Measurements from ENCODE around the gene SLC26A8. TPM values are rescaled to one million over a fixed set of nuclear protein-coding genes. Genes with fewer than 3 reads are reported as not detected.
"Not testable (repeated sequence)": the region's sequence is repeated elsewhere in the genome, so short reads cannot be mapped to it uniquely, and the experiment has no call there.

SLC26A8 gene
- total RNA-seq, 4 donors from 2014 or later = 0.30 to 1.1 TPM; not detected in 2

- TF ChIP-seq EP300 (IDR thresholded peaks at IDR 0.05) = no peak
- Histone ChIP-seq H3K27ac (no peak overlapping the region), H3K36me3 (no peaks in the 10 kb centered on the region), H3K4me3 (no peak overlapping the region), H3K9me3 (no peaks in the 10 kb centered on the region), H3K4me1 (no peaks in the 10 kb centered on the region), H3K27me3 (peaks cover 0 to 8% of the 10 kb centered on the region in 2 donors)
- DNase-seq (ENCODE audit: low spot score in 2 of 2) = no peak
- WGBS, 2 donors = 95 to 96% methylated on average over 1 of the region's 1 CpG
Measured at GRCh38 chr6:35936681-35937359, 87.6 kb downstream of the SLC26A8 start.

DNA sequence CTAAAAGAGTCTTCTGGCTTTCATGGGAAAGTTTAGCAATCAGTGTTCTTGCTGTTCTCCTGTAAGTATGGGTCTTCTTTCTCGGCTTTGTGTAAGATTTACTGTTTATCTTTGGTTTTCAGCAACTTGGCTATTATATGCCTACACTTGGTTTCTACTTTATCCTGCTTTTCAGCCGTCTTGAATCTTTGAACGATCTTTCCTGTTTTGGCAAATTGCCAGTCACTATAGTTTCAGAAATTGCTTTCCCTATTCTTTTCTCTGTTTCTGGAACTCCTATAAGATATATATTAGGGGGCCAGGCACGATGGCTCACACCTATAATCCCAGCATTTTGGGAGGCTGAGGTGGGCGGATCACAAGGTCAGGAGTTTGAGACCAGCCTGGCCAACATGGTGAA is 89.0 kb downstream of the SLC26A8 start:
- Histone ChIP-seq H3K9me3 (no peaks in the 10 kb centered on the region), H3K27me3 (peaks cover 0 to 8% of the 10 kb centered on the region in 2 donors), H3K27ac (no peak overlapping the region), H3K36me3 (no peaks in the 10 kb centered on the region), H3K4me1 (no peaks in the 10 kb centered on the region), H3K4me3 (no peak overlapping the region)
- TF ChIP-seq, protein P1, sequence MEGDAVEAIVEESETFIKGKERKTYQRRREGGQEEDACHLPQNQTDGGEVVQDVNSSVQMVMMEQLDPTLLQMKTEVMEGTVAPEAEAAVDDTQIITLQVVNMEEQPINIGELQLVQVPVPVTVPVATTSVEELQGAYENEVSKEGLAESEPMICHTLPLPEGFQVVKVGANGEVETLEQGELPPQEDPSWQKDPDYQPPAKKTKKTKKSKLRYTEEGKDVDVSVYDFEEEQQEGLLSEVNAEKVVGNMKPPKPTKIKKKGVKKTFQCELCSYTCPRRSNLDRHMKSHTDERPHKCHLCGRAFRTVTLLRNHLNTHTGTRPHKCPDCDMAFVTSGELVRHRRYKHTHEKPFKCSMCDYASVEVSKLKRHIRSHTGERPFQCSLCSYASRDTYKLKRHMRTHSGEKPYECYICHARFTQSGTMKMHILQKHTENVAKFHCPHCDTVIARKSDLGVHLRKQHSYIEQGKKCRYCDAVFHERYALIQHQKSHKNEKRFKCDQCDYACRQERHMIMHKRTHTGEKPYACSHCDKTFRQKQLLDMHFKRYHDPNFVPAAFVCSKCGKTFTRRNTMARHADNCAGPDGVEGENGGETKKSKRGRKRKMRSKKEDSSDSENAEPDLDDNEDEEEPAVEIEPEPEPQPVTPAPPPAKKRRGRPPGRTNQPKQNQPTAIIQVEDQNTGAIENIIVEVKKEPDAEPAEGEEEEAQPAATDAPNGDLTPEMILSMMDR (IDR thresholded peaks at IDR 0.05) = no peak
- TF ChIP-seq EP300 (IDR thresholded peaks at IDR 0.05) = no peak
- WGBS, 2 donors = 47 to 54% methylated on average over 5 of the region's 5 CpGs
- DNase-seq (ENCODE audit: low spot score in 2 of 2) = no peak

- TF ChIP-seq POLR2A (IDR thresholded peaks at IDR 0.05) (no peak), EP300 (IDR thresholded peaks at IDR 0.05) (no peak)
- TF ChIP-seq, protein P1 (IDR thresholded peaks at IDR 0.05) = no peak
- no peak overlapping the region for H3K27ac ChIP-seq
- 48 to 61% methylated on average over 2 of the region's 2 CpGs for WGBS, 2 donors
Measured at GRCh38 chr6:35933844-35934243, 90.6 kb downstream of the SLC26A8 start.

GRCh38 chr6:35931873-35932272 is 92.6 kb downstream of the SLC26A8 start:
- H3K9me3 ChIP-seq; H3K27me3 ChIP-seq; DNase-seq (ENCODE audit: low spot score in 2 of 2); H3K4me3 ChIP-seq; H3K4me1 ChIP-seq; H3K36me3 ChIP-seq; H3K27ac ChIP-seq: not testable (repeated sequence)
- 62 to 65% methylated on average over 8 to 10 of the region's 10 CpGs for WGBS, 2 donors

More at GRCh38 chr6:35933844-35934243, 90.6 kb downstream of the SLC26A8 start:
- H3K4me3 ChIP-seq = no peak overlapping the region
- no peaks in the 10 kb centered on the region for H3K4me1 ChIP-seq
- H3K27me3 ChIP-seq = peaks cover 0 to 8% of the 10 kb centered on the region in 2 donors
- no peaks in the 10 kb centered on the region for H3K9me3 ChIP-seq
- DNase-seq (ENCODE audit: low spot score in 2 of 2) = no peak
- no peaks in the 10 kb centered on the region for H3K36me3 ChIP-seq

GRCh38 chr6:35931120-35931561 is 93.3 kb downstream of the SLC26A8 start:
- peaks cover 0 to 8% of the 10 kb centered on the region in 2 donors for H3K27me3 ChIP-seq
- TF ChIP-seq EP300 (IDR thresholded peaks at IDR 0.05) (no peak), POLR2A (IDR thresholded peaks at IDR 0.05) (no peak)
- TF ChIP-seq, protein P1 (IDR thresholded peaks at IDR 0.05) = no peak
- H3K36me3 ChIP-seq = no peaks in the 10 kb centered on the region
- no peaks in the 10 kb centered on the region for H3K9me3 ChIP-seq
- H3K4me3 ChIP-seq = no peak overlapping the region
- H3K27ac ChIP-seq = no peak overlapping the region
- WGBS, 2 donors = 89 to 93% methylated on average over 24 to 25 of the region's 30 CpGs
- H3K4me1 ChIP-seq = no peaks in the 10 kb centered on the region
- no peak for DNase-seq (ENCODE audit: low spot score in 2 of 2)

GRCh38 chr6:35929601-35930000 is 94.8 kb downstream of the SLC26A8 start:
- H3K4me1 ChIP-seq = no peaks in the 10 kb centered on the region
- H3K27ac ChIP-seq = no peak overlapping the region
- peaks cover 0 to 1% of the 10 kb centered on the region in 2 donors for H3K27me3 ChIP-seq
- no peak overlapping the region for H3K4me3 ChIP-seq
- DNase-seq (ENCODE audit: low spot score in 2 of 2) = no peak
- H3K9me3 ChIP-seq = no peaks in the 10 kb centered on the region
- no peak for TF ChIP-seq POLR2A (IDR thresholded peaks at IDR 0.05)
- TF ChIP-seq, protein P1 (IDR thresholded peaks at IDR 0.05) = no peak
- no peak for TF ChIP-seq EP300 (IDR thresholded peaks at IDR 0.05)
- 66 to 91% methylated on average over 1 of the region's 1 CpG for WGBS, 2 donors
- H3K36me3 ChIP-seq = no peaks in the 10 kb centered on the region

Data from tibial nerve (tissue), 4 donors.